ENCODE results near the gene SGCG.

DNA sequence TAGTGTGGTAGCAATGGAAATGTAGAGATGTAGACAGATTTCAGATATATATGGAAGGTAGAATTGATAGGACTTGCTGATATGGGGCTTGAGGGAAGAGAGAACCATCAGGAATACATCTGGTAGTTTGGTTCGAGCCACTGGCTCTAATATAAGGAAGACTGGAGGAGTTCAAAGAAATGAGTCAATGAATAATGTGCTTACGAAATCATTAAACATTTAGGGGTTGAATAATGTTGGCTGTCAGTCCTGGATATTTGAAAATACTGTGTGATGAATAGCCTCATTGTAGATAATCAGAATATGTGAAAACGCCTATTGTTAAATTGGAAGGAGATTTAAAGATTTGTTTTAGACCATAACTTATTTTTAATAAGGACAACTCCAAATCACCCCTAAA, 21.6 kb downstream of the SGCG start:
- no peak for TF ChIP-seq POLR2A (IDR thresholded peaks at IDR 0.05; ENCODE audit: low read depth, low read length)
- no peak for TF ChIP-seq TAF1 (IDR thresholded peaks at IDR 0.05; ENCODE audit: low read depth, low read length)
- TF ChIP-seq POLR2AphosphoS5 (IDR thresholded peaks at IDR 0.05; ENCODE audit: low read depth, low read length) = no peak
- no peak for TF ChIP-seq PAX5 (IDR thresholded peaks at IDR 0.05; ENCODE audit: insufficient read depth, low read length, severe bottlenecking)
- no peak for TF ChIP-seq SPI1 (IDR thresholded peaks at IDR 0.05; ENCODE audit: low read depth, low read length)
